ENCODE data around the gene ST6GAL1.

DNA sequence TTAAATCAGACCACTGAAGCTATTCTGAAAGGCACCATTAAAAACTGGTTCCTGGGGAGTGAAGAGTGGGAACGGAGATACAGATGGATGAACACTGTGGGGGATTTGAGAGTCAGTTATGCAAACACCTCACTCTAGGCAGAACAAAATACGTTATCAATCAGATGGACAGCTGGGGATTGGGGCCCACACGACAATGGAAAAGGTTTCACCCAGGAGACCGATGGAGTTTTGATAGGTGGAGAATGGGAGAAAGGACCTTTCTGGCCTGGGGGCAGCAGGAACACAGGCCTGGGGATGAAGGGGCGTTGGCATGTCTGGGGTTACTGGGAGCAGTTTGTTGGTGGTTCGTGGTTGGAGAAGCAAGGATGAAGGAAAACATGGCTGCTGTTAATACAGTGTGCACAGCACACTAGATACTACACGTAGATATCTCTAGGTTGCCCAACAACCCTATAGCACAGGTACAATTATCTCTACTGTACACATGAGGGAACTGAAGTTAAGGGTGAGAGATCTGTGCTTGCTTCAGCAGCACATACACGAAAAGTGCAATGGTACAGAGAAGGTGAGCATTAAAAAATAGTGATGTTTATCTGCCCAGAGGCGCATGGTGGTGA lies 16.5 kb downstream of the ST6GAL1 start:
- TF ChIP-seq, protein P1, sequence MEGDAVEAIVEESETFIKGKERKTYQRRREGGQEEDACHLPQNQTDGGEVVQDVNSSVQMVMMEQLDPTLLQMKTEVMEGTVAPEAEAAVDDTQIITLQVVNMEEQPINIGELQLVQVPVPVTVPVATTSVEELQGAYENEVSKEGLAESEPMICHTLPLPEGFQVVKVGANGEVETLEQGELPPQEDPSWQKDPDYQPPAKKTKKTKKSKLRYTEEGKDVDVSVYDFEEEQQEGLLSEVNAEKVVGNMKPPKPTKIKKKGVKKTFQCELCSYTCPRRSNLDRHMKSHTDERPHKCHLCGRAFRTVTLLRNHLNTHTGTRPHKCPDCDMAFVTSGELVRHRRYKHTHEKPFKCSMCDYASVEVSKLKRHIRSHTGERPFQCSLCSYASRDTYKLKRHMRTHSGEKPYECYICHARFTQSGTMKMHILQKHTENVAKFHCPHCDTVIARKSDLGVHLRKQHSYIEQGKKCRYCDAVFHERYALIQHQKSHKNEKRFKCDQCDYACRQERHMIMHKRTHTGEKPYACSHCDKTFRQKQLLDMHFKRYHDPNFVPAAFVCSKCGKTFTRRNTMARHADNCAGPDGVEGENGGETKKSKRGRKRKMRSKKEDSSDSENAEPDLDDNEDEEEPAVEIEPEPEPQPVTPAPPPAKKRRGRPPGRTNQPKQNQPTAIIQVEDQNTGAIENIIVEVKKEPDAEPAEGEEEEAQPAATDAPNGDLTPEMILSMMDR (IDR thresholded peaks at IDR 0.05) = no peak
- TF ChIP-seq POLR2A (IDR thresholded peaks at IDR 0.05) (no peak), EP300 (IDR thresholded peaks at IDR 0.05) (no peak), POLR2AphosphoS5 (IDR thresholded peaks at IDR 0.05) (no peak)

Data from stomach (tissue), 4 donors.